HG02885 (cell line): Measurements from ENCODE around the gene GDNF.
A peak's percentile ranks its signal among the peaks of the same experiment; 100 is the strongest.

Source experiments
- ATAC-seq: cut with Tn5 transposase; IDR thresholded peaks from one replicate; pipeline ENCODE4 v1.9.1; 2021; ENCODE audit warnings: mild to moderate bottlenecking; ENCODE audit not compliant: unreplicated experiment, poor library complexity

The GDNF gene

DNA sequence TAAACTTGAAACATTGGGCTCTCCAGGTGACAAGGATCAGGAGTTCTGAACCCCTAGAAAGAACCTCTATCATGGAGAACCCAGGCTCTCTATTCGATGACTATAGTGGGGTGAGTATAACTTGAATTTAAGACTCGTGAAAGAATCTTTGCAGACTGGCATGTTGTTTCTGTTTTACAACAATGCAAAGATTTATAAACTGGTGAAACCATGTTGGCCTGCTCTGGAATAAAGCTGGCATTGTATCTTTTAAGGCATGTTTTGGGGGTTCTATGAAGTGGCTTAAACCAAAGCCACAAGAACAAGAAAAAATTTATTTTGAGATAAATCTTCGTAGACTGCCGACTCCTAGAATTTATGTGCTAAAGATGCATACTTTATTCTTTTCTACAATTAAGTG, 9.8 kb upstream of the GDNF start:
- ATAC-seq = no peak

GRCh38 chr5:37847978-37848425, 8.2 kb upstream of the GDNF start:
- peak; percentile 79 for ATAC-seq

DNA sequence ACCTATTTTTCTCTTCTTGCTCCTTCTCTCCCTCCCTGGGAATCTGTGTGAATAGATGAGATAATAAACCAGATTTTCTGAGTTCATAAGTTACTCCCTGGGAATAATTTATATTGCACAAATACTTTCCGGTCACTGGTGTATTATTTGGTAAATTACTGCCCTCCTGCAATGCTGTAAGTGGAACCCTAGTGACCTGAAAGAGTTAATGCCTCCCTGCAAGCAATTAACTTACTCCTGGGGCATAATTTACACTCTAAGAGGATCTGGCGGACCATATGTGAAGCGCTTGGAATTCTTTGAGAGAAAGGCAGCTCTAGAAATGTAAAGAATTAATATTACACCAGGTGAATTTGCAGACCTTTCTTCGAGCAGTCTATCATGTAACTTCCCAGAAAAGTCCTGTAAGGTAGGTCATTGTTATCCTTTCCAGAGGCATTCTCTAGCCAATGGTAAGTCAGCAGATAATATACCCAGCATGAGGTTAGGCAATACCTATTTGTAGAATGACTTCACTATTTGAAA, 7.0 kb upstream of the GDNF start:
- no peak for ATAC-seq

- ATAC-seq = no peak
Observed at GRCh38 chr5:37844009-37844408, 4.2 kb upstream of the GDNF start.

DNA sequence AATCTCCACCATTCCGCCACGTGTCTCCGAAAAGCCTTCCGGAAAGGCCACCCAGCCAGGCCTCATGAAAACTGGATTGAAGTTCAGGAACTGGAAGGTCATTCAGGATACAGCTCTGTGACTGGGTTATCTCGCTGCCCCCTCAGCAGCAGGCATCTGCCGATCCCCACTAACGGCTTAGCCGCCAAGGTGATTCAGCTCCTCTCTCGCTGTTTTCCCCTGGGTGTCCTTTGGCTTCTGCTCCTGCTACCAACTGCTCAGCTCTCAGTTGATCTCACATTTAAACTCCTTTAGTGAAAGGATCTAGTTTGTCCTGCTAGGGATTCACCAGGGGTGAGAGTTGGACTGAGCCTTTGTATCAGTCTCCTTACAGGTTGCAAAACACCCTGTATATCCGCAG, 2.2 kb upstream of the GDNF start:
- ATAC-seq = no peak

- ATAC-seq = no peak
Observed at GRCh38 chr5:37841203-37841602, 1.4 kb upstream of the GDNF start.

GRCh38 chr5:37840053-37841034, 503 bp upstream of the GDNF start:
- no peak for ATAC-seq

DNA sequence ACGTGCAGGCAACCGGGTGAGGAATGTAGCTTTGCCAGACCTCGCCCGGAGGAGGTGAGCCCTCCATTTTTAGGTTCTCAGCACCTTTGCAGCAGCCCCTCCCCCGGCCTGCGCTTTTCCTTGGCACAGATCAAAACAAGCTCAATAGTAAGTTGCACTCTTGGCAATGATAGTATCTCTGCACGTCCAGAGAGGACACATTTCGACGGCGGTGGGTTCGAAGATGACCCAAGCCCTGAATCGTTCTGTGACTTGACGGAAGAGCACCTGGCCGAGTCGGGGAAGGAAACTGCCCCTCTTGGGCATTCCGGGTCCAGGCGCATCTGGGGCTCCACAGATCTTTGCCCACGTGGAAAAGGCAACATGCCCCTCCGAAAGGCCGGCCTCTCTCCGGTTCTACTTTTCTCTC, 904 bp downstream of the GDNF start:
- ATAC-seq = no peak

- ATAC-seq = no peak
Observed at GRCh38 chr5:37838152-37838932, 1.5 kb downstream of the GDNF start.

DNA sequence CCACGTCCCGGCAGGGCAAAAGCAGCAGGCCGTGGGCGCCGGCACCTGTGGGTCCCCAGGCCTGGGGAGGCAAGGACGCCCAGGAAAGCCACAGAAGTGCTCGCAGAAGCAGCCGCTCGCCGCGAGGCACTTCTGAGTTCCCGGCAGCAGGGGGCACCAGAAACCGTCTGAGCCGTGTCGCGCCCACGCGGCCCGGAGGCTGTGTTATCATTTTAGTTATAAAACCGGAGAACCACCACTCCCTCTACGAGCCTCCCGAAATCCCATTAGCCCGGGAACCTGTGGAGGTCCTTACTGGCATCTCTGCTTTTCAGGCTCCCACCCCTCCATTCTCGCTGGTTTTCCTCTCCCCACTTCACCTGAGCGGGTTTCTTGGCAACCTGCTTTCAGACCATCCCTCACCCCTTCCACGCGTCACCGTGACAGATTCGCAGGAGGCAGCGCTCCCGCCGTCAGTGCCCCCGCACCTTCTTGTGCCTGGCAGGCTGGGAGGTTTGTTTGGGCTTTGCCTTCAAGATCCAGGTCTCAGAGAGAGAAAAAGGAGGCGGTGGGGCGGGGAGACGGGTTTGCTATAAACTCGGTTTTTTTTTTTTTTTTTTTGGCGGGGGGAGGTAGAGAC, 2.3 kb downstream of the GDNF start:
- ATAC-seq = peak; percentile 84

DNA sequence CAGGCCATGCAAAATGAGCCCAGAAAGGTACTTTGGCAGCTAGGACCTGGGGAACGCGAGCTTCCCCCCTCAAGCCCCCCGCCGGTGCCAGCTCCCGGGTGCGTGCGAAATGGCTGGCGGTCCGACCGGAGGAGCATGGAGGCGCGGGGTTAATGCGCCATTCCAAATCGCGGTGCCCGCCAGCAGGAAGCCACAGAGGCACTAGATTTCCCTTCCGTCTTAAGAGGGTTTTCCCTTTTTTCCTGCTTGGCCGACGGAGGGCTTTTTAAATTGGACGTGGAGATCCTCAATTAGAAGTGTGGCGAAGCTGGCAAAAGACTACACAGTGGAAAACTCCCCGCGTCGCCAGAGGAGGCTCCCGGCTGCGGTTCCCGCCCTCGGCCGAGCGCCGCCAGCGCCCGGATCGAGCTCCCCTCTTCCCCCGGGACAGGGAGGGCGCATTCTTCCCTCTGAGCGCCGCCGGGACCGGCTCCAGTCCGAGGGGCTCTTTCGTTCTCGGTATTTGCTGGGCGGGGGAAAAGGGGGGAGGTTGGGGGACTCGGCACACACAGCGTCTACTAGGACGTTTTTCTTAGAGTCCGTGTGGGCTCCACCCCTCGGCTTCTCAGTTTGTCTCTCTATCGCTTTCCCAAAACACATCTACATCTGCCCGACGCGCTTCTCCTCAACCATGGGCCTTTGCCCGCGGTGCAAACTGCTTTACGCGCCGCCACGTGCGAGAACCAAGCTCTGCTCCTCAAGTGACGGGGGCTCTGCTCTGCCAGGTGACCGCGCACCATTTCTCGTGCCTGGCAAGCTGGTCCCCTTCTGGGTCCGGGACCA, 3.0 kb downstream of the GDNF start:
- ATAC-seq = peak; percentile 13

DNA sequence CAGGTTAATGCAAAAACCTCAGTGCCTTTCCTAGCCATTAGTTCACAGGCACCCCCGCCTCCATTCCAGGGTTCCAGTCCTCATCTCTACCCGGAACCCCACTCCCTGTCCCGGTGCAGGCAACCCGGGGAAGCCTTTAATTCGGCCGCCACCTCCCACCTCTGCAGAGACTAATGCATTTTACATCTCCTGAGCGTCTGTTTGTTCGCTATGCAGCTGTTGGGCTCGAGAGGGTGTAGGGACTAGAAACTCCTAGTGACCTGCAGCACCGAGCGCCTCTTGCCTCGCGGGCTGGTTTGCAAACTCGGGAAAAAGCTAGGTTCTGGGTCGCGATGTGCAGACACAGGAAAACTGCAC, 3.6 kb downstream of the GDNF start:
- ATAC-seq = no peak

DNA sequence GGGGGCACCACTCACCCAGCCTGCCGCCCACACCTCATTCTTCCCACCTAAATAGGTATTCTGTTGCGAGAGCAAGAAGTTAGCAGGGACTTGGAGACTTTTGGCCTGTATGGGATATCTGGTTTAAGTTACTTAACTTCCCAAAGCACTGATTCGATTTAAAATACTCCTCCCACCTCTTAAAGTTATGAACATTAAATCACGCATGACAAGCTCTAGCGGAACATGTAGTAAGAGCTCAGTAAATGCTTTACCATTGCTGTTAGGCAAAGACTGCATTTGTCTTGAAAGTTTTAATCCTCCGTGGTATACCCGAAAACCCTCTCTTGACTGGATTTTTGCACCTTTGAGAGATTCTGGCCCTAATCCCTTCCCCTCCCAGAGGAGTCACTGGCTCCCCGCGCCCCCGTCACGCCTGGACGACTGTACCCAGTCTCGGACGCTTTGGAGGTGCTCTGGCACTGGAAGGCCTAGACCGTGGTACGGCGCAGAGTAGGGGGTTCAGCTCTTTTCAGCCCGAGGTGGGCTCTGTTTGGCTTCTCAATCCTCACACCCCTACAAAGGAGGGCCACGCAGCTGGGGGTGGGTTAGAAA, 4.4 kb downstream of the GDNF start:
- no peak for ATAC-seq

- ATAC-seq = no peak
Observed at GRCh38 chr5:37834542-37835379, 5.1 kb downstream of the GDNF start.

DNA sequence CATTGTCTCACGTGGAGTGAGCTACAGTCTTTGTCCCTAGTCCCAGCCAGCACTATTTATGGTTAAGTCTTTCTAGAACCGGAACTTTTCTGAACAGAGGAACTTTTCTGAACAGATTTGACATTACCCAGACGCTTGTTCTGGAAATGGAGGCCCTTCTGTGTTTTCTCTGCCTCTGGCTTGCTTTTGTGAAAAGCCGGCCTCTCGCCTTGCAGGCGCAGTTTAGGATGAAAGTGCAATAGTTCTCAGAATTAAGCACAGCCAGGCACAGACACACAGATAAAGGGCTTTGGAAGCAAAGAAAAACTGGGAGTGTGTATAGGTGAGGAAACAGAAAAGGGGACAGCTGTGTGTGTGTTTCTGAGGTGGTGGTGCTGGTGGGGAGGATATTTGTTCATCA, 5.9 kb downstream of the GDNF start:
- ATAC-seq = no peak

DNA sequence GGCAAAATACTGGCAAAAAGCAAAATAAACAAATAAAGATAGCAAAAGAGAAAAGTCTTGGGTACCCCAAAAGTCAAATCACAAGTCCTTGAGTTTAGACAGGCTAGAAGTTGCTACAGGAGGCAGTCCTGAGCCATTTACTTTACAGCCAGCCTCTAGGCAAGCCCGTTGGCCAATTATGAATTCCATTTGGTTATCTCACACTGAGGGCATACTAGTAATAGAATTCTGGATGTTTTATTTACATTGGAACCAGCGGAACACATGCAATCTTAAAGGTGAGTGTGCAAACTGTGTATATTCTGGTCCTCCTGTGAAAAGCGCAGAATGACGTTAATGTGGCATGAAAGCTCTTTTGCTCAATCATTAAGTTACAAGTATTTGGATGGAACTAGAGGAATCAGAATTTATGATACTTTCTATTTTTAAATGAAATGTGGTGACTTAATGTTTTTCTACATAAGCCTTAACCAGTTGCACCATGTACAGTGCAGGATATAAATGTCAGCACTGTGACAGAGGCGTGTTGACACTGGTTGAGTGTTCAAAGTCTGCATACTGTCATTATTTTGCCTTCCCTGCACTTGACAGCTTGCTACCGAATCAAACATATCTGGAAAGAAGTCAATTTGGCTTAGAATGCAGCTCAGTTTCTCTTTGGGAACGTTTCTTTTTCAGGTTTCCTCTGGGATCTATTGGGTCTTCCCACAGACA, 7.9 kb downstream of the GDNF start:
- no peak for ATAC-seq

GRCh38 chr5:37830348-37830747, 9.5 kb downstream of the GDNF start:
- no peak for ATAC-seq

- ATAC-seq = no peak
Observed at GRCh38 chr5:37825334-37825915, 14.4 kb downstream of the GDNF start.
